ENCODE results near the gene SPACA4.

DNA sequence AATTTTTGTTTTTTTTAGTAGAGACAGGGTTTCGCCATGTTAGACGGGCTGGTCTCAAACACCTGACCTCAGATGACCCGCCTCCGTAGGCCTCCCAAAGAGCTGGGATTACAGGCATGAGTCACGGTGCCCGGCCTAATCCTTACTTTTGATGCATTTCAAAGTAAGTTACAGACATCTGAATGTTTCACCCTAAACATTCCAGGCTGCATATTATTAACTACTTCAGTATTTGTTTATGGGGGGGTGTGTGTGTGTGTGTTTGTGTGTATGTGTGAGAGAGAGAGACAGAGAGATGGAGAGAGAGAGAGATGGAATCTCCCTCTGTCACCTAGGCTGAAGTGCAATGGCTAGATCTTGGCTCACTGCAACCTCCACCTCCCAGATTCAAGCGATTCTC is 41.5 kb upstream of the SPACA4 start:
- TF ChIP-seq, protein P1, sequence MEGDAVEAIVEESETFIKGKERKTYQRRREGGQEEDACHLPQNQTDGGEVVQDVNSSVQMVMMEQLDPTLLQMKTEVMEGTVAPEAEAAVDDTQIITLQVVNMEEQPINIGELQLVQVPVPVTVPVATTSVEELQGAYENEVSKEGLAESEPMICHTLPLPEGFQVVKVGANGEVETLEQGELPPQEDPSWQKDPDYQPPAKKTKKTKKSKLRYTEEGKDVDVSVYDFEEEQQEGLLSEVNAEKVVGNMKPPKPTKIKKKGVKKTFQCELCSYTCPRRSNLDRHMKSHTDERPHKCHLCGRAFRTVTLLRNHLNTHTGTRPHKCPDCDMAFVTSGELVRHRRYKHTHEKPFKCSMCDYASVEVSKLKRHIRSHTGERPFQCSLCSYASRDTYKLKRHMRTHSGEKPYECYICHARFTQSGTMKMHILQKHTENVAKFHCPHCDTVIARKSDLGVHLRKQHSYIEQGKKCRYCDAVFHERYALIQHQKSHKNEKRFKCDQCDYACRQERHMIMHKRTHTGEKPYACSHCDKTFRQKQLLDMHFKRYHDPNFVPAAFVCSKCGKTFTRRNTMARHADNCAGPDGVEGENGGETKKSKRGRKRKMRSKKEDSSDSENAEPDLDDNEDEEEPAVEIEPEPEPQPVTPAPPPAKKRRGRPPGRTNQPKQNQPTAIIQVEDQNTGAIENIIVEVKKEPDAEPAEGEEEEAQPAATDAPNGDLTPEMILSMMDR (conservative IDR thresholded peaks at IDR 0.05; ENCODE audit: low read depth, low read length): no peak
- TF ChIP-seq RAD21 (IDR thresholded peaks at IDR 0.05; ENCODE audit: low read length): no peak
- no peak for TF ChIP-seq SMC3 (IDR thresholded peaks at IDR 0.05; ENCODE audit: low read depth, low read length)
- no peak for TF ChIP-seq MXI1 (IDR thresholded peaks at IDR 0.05; ENCODE audit: borderline replicate concordance, low read depth, low read length)
- TF ChIP-seq, protein P2, sequence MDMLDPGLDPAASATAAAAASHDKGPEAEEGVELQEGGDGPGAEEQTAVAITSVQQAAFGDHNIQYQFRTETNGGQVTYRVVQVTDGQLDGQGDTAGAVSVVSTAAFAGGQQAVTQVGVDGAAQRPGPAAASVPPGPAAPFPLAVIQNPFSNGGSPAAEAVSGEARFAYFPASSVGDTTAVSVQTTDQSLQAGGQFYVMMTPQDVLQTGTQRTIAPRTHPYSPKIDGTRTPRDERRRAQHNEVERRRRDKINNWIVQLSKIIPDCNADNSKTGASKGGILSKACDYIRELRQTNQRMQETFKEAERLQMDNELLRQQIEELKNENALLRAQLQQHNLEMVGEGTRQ (IDR thresholded peaks at IDR 0.05; ENCODE audit: low read depth, low read length): 0 out of 2 replicates have a peak, but pooled peaks have one; percentile 3
- TF ChIP-seq POLR2A (IDR thresholded peaks at IDR 0.05; ENCODE audit: low read depth, low read length): no peak
- TF ChIP-seq MAFK (IDR thresholded peaks at IDR 0.05; ENCODE audit: low read depth, low read length): no peak
